Stimulated activated CD4-positive, alpha-beta T cell treated with anti-CD3 and anti-CD28 coated beads, Interleukin-15, amount 100 ng/mL, for 24 hours (primary cell): ENCODE data around the gene EIF6.

ENCODE experiments used
- DNase-seq: peaks from one replicate; pipeline ENCODE4 v3.0.0-alpha.2; 2020

EIF6 gene

GRCh38 chr20:35311822-35312221 lies 27.2 kb upstream of the EIF6 start:
- no peak for DNase-seq

GRCh38 chr20:35311409-35311808 lies 26.8 kb upstream of the EIF6 start:
- peak; percentile 88 for DNase-seq

GRCh38 chr20:35307666-35308653 lies 23.4 kb upstream of the EIF6 start:
- DNase-seq = no peak

- DNase-seq = peak; percentile 48
Measured at GRCh38 chr20:35306931-35307517, 22.5 kb upstream of the EIF6 start.

- DNase-seq = peak; percentile 91
Measured at GRCh38 chr20:35305682-35306556, 21.3 kb upstream of the EIF6 start.

DNA sequence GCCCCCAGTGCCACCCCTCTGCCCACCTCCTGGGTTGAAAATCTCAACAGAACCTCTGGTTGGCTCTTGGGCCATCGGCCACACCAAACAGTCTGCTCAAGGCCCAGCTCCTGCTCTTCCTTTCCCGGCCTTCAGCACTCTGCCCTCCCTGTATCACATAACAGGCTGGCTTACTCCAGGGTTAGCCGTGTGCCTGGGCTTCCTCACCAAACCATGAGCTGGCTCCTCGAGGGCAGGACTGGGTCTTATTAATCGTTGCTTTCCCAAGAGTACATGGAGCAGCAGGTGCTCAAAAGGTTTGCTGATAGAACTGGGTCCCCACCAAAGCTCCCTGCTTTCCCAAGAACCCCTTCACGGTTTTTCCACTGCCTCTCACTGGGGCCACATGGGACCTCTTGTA lies 20.4 kb upstream of the EIF6 start:
- DNase-seq = no peak

GRCh38 chr20:35303735-35304491 lies 19.3 kb upstream of the EIF6 start:
- peak; percentile 88 for DNase-seq

DNA sequence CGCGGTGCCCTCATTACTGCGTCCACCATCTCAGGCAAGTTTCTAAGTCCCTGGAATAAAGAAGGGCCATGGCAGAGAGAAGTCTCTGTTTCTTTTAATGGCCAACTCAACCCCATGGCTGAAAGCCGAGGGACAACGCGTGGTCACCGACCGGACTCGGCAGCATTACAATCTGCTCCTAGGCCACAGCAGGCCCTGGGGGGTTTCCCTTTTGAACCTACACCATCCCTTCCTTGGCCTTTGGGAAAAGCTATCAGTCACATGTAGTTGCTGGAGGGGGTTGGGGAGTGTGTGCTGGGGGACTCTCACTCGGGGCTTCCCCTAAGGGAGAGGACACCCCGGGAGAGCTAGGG lies 18.8 kb upstream of the EIF6 start:
- no peak for DNase-seq

DNA sequence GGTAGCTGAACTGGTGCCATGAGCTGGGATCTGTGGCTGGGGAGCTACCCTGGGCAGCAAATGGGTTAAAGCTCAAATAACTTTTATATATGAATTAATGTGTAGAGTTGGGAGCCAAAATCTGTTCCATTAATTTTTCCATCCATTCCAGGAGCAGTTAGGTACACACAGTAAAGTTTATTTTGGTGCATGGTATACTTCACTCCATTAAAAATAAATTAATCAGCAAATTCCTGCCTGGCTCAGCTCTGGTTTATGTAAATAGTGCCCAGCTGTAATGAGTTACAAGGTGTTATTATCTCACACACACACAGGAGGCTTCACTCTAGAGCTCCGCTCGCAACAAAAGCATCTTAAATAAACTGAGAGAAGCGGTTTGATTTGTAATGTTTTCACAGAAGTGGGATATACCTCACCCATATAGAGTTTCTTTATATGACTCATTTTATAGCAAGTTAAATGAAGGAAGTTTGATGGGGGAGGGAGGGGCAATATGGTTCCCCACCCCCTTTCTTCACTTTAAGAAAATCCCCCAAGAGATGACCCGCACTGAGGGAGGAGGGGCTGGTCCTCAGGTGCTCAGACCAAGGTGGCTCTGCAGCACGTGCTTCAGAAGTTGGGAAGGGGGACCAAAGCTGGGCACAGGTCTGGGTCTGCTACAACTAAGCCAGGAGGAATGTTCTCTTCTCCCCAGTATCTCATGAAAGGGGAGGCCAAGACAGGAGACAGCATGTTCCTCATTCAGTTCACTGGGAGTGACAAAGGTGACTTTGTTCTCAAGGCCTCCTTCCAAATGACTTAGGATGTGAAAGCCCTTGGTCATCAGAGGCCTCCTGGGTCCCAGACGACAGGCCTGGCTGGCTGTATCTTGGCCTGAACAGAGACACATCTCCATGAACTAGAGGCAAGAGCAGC lies 18.1 kb upstream of the EIF6 start:
- no peak for DNase-seq

DNA sequence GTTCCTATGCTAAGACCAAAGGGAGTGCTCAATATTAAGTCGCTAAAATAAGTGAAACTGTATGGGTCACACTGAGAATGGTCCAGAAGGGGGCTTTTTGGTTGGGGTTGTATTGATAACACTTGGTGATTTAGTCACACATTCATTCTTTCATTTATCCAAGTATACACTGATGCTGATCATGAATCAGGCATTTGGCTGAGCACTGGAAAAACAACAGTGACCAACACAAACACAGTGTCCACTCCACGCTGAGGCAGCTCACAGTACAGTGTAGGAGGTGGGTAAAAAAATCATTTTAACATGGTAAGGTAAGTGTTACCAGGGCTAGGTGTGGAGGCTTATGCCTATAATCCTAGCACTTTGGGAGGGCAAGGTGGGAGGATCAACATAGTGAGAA lies 16.9 kb upstream of the EIF6 start:
- no peak for DNase-seq

GRCh38 chr20:35300469-35301262 lies 16.1 kb upstream of the EIF6 start:
- DNase-seq = no peak

DNA sequence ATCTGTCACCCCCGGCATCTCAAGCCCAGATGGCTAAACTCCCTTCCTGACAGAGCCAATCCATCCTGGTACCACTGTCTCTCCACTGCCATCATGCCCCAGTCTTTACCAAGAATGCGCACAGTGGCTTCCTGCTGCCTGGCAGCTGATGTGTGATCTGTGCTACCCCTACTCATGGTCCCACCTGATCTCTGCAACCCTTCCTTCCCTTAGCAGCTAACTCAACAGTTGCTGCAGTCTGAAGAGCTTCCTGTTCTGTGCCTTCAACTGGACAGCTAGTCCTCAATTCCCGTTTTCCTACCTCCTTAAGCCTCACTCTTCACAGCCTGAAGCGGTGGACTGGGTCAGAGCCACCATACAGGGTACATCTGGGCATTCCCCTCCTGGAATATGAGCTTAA lies 15.2 kb upstream of the EIF6 start:
- DNase-seq = no peak

DNA sequence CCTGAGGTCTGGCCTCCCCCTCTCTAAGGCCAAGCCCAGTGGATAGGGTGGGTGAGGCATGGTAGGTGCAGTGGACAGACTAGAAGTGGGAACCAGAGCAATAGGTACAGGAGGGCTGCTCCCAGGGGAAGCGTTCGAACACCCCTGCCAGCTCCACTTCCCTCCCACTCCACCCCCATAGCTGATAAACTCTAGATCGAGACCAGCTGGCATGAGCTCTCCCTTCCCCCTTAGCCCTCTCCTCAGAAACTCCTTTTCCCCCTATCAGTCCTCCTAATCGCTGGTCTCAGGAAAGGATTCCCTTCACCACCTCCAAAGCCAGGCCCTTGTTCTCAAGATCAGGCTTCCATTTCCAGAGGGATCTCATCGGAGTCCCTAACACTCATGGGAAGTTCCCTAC lies 13.7 kb upstream of the EIF6 start:
- no peak for DNase-seq

- DNase-seq = no peak
Measured at GRCh38 chr20:35297740-35298139, 13.2 kb upstream of the EIF6 start.

DNA sequence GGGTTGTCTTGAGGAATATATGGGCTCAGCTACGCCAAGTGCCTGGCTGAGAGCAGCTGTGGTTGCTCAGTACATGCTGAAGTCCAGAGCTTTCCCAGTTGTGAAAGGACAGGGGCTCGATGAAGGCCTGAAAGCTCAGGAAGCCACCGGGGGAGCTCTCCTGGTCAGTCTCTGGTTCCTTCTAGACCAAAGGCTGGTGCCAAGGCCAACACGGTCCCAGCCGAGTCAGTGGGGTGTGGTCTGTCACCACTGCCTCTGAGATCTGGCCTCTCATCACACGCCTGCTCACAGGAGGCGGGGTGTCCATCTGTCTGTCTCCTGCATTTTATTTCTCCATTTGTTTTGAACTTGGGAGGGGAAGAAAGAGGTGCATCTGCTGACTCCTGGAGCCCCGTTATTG lies 12.6 kb upstream of the EIF6 start:
- DNase-seq = no peak

- DNase-seq = no peak
Measured at GRCh38 chr20:35296101-35296554, 11.6 kb upstream of the EIF6 start.

DNA sequence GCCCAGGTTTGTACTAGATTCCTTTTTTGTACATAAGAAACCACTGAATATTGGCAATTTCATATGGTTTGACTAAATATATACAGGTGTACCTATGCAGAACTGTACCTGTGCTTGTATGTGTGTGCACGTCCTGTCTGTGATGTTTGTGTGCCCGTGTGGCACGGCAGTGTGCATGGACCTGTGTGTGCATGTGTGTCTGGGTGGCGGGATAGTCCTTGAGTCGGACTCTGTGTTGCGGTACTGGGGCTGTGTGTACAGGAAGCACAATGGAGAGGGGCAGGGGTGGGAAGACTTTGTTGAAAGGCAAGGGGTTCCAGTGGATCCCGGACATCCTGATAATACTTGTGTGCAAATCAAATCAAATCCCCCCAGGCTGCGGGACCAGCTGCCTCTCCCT lies 11.1 kb upstream of the EIF6 start:
- DNase-seq = no peak

- no peak for DNase-seq
Measured at GRCh38 chr20:35295058-35295457, 10.5 kb upstream of the EIF6 start.

- DNase-seq = no peak
Measured at GRCh38 chr20:35294293-35294685, 9.7 kb upstream of the EIF6 start.
